HG03159 (cell line): Measurements from ENCODE around the gene GSTA2.
"Not testable (repeated sequence)": the region's sequence is repeated elsewhere in the genome, so short reads cannot be mapped to it uniquely, and the experiment has no call there.

ENCODE experiments used
- ATAC-seq: cut with Tn5 transposase; IDR thresholded peaks from one replicate; pipeline ENCODE4 v1.9.1; 2021; ENCODE audit warnings: mild to moderate bottlenecking, moderate library complexity; ENCODE audit not compliant: unreplicated experiment

GSTA2 gene

GRCh38 chr6:52763322-52763916 lies at the start of gene GSTA2:
TSS of gene GSTA2 (minus strand) at chr6:52763475. CDS start at chr6:52757947, 5,528 bp downstream.
- ATAC-seq, result not testable (repeated sequence)

GRCh38 chr6:52809777-52810176 lies 46.5 kb upstream of the GSTA2 start:
- not testable (repeated sequence) for ATAC-seq

GRCh38 chr6:52808660-52809059 lies 45.4 kb upstream of the GSTA2 start:
- ATAC-seq, result no peak

DNA sequence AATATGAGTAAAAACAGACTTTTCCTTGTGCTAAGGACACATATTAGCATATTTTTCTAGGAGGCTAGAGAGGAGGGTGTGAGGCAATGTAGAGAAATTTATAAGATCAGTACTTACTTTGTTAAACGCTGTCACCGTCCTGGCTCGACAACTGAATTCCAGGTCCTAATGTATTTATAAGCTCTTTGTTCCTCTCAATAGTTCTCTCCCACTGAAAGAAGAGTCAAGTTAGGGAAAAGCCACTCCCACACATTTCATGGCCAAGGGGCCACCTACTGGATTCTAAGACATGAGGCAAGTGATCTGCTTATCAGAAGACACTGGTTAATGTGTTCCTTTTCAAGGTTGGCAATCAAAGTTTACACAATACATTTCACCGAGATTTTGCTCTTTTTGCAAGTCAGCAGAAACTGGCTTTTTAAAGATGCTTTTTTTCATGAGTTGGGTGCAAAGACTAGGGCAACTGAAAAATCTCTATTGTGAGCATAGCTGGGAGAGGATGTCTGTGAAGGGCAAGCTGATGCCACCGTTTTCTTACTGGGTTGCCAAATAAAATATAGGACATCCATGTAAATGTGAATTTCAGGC lies 40.5 kb upstream of the GSTA2 start, which contains the start of gene GSTA1:
Gene GSTA1, minus strand, starts transcription at position 149 of the 588 bp plus-strand sequence. CDS start 4,549 bp downstream, outside the sequence.
- not testable (repeated sequence) for ATAC-seq

GRCh38 chr6:52802806-52803205 lies 39.5 kb upstream of the GSTA2 start:
- ATAC-seq, result no peak

- ATAC-seq, result no peak
These were observed 38.0 kb upstream of the GSTA2 start for GRCh38 chr6:52801188-52801841.

GRCh38 chr6:52799272-52799671 lies 36.0 kb upstream of the GSTA2 start:
- not testable (repeated sequence) for ATAC-seq

DNA sequence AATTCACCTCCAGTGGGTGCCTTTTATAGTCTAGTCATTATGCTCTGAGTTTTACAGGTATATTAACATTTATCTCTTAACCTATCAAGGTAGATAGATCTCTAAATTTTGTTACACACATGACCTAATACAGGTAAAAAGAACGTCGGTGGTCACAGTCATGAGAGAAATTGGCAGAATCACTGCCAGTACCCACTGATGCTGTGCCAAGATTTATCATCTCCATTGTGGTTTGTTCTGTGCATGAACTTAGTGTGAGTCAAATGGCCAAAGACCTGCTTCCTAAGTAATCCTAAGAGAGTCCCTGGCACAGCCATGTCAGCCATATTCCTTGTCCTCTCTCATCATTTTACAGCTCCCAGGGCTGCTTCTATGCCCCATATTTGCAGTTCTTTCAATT lies 31.1 kb upstream of the GSTA2 start:
- not testable (repeated sequence) for ATAC-seq

GRCh38 chr6:52790861-52791260 lies 27.6 kb upstream of the GSTA2 start:
- no peak for ATAC-seq

GRCh38 chr6:52789658-52790057 lies 26.4 kb upstream of the GSTA2 start:
- ATAC-seq, result not testable (repeated sequence)

GRCh38 chr6:52788478-52788877 lies 25.2 kb upstream of the GSTA2 start:
- no peak for ATAC-seq

DNA sequence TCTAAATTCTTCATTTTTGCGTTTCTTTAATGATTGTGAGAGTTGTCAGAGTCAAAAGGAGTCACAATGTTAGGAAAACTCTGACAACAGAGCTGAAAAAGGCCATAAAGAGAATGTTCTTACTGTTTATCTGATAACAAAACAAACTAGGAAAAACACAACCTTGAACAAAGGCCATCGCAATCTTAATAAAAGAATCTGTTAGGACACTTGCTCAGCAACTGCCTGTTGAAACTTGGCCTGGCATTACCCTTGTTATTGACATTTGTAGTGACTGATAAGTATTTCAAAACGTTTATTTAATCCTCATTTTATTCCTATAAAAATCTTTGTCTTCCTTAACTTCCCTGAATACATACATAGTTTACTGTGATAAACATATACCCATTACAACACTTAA lies 24.6 kb upstream of the GSTA2 start:
- ATAC-seq, result no peak

DNA sequence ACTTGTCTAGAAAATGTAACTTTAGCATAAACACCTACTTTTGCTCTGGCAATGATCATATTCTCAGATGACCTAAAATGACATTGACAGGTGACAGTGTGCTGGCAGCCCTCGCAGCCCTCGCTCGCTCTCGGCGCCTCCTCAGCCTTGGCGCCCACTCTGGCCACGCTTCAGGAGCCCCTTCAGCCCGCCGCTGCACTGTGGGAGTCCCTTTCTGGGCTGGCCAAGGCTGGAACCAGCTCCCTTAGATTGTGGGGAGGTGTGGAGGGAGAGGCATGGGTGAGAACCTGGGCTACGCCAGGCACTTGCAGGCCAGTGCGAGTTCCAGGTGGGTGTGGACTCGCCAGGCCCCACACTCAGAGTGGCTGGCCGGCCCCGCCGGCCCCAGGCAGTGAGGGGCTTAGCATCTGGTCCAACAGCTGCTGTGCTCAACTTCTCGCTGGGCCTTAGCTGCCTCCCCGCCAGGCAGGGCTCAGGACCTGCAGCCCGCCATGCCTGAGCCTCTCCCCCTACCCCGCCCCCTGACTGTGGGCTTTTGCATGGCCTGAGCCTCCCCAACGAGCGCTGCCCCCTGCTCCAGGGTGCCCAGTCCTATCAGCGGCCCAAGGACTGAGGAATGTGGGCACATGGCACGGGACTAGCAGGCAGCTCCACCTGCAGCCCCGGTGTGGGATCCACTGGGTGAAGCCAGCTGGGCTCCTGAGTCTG lies 23.1 kb upstream of the GSTA2 start:
- no peak for ATAC-seq

- ATAC-seq, result not testable (repeated sequence)
These were observed 19.5 kb upstream of the GSTA2 start for GRCh38 chr6:52782696-52783274.

DNA sequence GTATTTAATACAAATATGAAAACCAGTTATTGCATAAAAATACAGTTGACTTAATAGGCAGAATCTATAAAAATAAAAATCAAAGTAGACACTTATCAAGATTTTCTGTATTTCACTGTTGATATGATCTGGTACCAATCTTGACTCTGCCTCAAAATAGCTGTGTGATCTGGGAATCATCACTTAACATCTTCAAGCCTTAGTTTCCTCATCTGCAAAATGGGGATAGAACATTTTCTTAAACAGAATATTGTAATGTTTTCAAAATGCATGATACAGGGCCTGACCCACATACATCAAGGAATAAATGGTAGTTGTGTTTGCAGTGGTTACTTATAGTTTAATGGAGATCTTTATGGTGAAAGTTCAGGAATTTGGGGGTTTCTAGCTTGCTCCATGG lies 18.9 kb upstream of the GSTA2 start:
- ATAC-seq, result not testable (repeated sequence)

DNA sequence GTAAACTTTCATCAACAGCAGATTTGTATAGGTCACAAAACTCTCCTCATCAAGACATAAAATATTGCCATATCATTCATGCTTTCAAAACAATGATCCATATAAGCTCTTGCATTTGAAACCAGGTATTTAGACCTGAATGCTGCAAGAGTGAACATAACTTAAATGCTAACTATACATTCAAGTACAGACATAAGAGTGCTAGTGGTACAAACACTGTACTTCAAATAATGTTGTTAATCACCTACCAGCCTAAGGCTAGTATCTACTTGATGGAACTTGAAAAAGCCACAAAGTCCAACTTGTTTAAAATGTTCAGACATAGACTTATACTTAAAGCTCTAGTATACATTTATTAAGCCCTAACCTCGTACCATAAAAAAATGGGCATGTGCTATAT lies 16.0 kb upstream of the GSTA2 start:
- ATAC-seq, result no peak

- ATAC-seq, result not testable (repeated sequence)
These were observed 13.6 kb upstream of the GSTA2 start for GRCh38 chr6:52776711-52777351.

GRCh38 chr6:52769399-52769798 lies 6.1 kb upstream of the GSTA2 start:
- ATAC-seq, result not testable (repeated sequence)

DNA sequence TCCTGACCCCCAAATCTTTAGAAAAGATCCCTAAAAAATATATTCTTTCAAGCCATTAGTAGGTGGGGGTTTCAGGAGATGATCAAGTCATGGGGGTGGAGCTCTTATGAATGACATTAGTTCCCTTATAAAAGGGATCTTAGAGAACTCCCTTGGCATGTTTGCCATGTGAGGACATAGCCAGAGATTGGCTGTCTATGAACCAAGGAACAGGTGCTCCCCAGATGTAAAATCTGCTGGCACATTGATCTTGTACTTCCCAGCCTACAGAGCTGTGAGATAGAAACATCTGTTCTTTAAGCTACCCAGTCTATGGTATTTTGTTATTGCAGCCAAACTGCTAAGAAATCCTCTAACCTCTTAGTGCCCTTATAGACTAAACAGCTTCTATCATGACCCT lies 4.4 kb upstream of the GSTA2 start:
- not testable (repeated sequence) for ATAC-seq

DNA sequence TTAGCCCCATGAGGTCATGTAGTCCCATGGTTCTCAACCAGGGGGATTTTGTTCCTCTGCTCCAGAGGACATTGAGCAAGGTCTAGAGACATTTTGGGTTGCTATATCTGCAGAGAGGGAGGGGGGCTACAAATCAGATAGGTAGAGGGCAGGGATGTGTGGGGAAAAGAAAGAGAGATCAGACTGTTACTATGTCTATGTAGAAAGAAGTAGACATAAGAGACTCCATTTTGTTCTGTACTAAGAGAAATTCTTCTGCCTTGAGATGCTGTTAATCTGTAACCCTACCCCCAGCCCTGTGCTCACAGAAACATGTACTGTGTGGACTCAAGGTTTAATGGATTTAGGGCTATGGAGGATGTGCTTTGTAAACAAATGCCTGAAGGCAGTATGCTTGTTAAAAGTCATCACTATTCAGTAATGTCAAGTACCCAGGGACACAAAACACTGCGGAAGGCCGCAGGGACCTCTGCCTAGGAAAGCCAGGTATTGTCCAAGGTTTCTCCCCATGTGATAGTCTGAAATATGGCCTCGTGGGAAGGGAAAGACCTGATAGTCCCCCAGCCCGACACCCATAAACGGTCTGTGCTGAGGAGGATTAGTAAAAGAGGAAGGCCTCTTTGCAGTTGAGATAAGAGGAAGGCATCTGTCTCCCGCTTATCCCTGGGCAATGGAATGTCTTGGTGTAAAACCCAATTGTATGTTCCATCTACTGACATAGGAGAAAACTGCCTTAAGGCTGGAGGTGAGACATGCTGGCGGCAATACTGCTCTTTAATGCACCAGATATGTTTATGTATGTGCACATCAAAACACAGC lies 1.4 kb downstream of the GSTA2 start:
- not testable (repeated sequence) for ATAC-seq
